Measurements from ENCODE around the gene FGB. TPM values are rescaled to one million over a fixed set of nuclear protein-coding genes. Genes with fewer than 3 reads are reported as not detected.

The FGB gene
- total and polyA plus RNA-seq, 9 of the 15 experiments (the other 6 are each of a cell fraction or from before 2014, with no cell fraction given) = 0.07 to 1.9 (median 0.13) TPM; not detected in 6

DNA sequence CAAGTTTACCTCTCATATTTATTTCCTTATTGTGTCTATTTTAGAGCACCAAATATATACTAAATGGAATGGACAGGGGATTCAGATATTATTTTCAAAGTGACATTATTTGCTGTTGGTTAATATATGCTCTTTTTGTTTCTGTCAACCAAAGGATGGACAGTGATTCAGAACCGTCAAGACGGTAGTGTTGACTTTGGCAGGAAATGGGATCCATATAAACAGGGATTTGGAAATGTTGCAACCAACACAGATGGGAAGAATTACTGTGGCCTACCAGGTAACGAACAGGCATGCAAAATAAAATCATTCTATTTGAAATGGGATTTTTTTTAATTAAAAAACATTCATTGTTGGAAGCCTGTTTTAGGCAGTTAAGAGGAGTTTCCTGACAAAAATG, 6.2 kb downstream of the FGB start (continued):
- TF ChIP-seq, protein P1, sequence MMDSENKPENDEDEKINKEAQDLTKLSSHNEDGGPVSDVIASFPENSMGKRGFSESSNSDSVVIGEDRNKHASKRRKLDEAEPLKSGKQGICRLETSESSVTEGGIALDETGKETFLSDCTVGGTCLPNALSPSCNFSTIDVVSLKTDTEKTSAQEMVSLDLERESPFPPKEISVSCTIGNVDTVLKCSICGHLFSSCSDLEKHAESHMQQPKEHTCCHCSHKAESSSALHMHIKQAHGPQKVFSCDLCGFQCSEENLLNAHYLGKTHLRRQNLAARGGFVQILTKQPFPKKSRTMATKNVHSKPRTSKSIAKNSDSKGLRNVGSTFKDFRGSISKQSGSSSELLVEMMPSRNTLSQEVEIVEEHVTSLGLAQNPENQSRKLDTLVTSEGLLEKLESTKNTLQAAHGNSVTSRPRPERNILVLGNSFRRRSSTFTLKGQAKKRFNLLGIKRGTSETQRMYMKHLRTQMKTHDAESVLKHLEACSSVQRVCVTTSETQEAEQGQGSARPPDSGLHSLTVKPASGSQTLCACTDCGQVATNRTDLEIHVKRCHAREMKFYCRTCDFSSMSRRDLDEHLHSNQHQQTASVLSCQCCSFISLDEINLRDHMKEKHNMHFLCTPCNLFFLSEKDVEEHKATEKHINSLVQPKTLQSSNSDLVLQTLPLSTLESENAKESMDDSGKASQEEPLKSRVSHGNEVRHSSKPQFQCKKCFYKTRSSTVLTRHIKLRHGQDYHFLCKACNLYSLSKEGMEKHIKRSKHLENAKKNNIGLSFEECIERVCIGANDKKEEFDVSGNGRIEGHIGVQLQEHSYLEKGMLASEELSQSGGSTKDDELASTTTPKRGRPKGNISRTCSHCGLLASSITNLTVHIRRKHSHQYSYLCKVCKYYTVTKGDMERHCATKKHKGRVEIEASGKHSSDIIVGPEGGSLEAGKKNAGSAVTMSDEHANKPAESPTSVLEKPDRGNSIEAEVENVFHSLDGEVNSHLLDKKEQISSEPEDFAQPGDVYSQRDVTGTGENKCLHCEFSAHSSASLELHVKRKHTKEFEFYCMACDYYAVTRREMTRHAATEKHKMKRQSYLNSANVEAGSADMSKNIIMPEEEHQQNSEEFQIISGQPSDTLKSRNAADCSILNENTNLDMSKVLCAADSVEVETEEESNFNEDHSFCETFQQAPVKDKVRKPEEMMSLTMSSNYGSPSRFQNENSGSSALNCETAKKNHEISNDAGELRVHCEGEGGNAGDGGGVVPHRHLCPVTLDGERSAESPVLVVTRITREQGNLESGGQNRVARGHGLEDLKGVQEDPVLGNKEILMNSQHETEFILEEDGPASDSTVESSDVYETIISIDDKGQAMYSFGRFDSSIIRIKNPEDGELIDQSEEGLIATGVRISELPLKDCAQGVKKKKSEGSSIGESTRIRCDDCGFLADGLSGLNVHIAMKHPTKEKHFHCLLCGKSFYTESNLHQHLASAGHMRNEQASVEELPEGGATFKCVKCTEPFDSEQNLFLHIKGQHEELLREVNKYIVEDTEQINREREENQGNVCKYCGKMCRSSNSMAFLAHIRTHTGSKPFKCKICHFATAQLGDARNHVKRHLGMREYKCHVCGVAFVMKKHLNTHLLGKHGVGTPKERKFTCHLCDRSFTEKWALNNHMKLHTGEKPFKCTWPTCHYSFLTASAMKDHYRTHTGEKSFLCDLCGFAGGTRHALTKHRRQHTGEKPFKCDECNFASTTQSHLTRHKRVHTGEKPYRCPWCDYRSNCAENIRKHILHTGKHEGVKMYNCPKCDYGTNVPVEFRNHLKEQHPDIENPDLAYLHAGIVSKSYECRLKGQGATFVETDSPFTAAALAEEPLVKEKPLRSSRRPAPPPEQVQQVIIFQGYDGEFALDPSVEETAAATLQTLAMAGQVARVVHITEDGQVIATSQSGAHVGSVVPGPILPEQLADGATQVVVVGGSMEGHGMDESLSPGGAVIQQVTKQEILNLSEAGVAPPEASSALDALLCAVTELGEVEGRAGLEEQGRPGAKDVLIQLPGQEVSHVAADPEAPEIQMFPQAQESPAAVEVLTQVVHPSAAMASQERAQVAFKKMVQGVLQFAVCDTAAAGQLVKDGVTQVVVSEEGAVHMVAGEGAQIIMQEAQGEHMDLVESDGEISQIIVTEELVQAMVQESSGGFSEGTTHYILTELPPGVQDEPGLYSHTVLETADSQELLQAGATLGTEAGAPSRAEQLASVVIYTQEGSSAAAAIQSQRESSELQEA (IDR thresholded peaks at IDR 0.05; ENCODE audit: low read depth) = no peak
- TF ChIP-seq CREBBP (IDR thresholded peaks at IDR 0.05; ENCODE audit: low read depth, low read length) (no peak), RBM14 (IDR thresholded peaks at IDR 0.05; ENCODE audit: borderline replicate concordance, insufficient read depth, low read depth, low read length) (no peak), FOSL1 (tag; conservative IDR thresholded peaks at IDR 0.05) (no peak), PHF21A (IDR thresholded peaks at IDR 0.05; ENCODE audit: borderline replicate concordance, low read depth) (no peak), U2AF2 (optimal IDR thresholded peaks at IDR 0.05; ENCODE audit: low read depth, low read length) (no peak)
- TF ChIP-seq, protein P2, sequence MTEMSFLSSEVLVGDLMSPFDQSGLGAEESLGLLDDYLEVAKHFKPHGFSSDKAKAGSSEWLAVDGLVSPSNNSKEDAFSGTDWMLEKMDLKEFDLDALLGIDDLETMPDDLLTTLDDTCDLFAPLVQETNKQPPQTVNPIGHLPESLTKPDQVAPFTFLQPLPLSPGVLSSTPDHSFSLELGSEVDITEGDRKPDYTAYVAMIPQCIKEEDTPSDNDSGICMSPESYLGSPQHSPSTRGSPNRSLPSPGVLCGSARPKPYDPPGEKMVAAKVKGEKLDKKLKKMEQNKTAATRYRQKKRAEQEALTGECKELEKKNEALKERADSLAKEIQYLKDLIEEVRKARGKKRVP (CRISPR knock-in tag; IDR thresholded peaks at IDR 0.05) = no peak

Data from K562 (cell line).